ENCODE results near the gene ACADM.

DNA sequence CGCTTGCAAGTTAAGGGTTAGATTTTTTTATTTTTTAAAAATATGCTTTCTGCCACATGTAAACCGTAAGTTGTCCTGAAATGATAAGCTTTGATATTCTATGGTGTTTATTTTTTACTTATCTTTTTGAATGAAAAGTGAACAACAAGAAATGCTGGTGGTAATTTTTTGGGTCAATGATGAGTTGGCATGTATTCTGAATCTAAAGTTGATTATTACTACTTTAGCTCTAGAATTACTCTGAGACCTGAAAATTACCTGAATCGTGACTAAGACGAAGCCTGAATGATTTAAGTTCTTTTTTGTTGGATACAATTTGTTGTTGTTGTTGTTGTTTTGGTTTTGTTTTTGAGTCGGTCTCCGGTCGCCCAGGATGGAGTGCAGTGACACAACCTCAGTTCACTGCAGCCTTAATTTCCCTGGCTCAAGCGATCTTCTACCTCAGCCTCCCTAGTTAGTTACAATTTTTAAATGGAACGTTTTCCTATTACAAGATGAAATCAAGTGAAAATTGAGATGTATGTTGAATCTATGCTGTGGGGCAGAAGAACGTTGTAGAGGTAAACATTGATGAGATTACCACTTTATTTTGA, 62.5 kb downstream of the ACADM start:
- TF ChIP-seq, protein P1, sequence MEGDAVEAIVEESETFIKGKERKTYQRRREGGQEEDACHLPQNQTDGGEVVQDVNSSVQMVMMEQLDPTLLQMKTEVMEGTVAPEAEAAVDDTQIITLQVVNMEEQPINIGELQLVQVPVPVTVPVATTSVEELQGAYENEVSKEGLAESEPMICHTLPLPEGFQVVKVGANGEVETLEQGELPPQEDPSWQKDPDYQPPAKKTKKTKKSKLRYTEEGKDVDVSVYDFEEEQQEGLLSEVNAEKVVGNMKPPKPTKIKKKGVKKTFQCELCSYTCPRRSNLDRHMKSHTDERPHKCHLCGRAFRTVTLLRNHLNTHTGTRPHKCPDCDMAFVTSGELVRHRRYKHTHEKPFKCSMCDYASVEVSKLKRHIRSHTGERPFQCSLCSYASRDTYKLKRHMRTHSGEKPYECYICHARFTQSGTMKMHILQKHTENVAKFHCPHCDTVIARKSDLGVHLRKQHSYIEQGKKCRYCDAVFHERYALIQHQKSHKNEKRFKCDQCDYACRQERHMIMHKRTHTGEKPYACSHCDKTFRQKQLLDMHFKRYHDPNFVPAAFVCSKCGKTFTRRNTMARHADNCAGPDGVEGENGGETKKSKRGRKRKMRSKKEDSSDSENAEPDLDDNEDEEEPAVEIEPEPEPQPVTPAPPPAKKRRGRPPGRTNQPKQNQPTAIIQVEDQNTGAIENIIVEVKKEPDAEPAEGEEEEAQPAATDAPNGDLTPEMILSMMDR (IDR thresholded peaks at IDR 0.05) = no peak
- TF ChIP-seq POLR2A (IDR thresholded peaks at IDR 0.05) = no peak
